Vagina (tissue), 2 donors: Measurements from ENCODE around the gene CCRL2. TPM values are rescaled to one million over a fixed set of nuclear protein-coding genes. Genes with fewer than 3 reads are reported as not detected.

Experiments used
- DNase-seq, 2 donors: peaks; one replicate each; pipeline ENCODE4 v3.0.0-alpha.2; 2017; ENCODE audit errors: extremely low spot score in 2 of 2
- H3K27ac ChIP-seq: fragments of 200-600 bp; sonication (generic); one replicate; pipeline ENCODE4 v1.5.1; 2019
- H3K27me3 ChIP-seq: fragments of 200-600 bp; sonication (generic); one replicate; pipeline ENCODE4 v1.5.1; 2019
- H3K36me3 ChIP-seq, 2 donors: fragments of 200-600 bp; sonication (generic); one replicate each; pipeline ENCODE4 v1.5.1; 2017 to 2019
- H3K4me1 ChIP-seq: fragments of 200-600 bp; sonication (generic); one replicate; pipeline ENCODE4 v1.5.1; 2019
- H3K4me3 ChIP-seq, 2 donors: fragments of 200-600 bp; sonication (generic); 1 replicate in 1 of 2; 2 replicates in 1 of 2; pipeline ENCODE4 v1.5.1; 2016 to 2019
- H3K9me3 ChIP-seq: fragments of 200-600 bp; sonication (generic); one replicate; pipeline ENCODE4 v1.5.1; 2019
- POLR2A ChIP-seq, 2 donors: fragments of 450-650 bp; IDR thresholded peaks; one replicate each; pipeline ENCODE4 v1.6.1; 2017; ENCODE audit warnings: antibody characterized with exemption in 2 of 2, mild to moderate bottlenecking in 2 of 2, moderate library complexity in 2 of 2
- POLR2AphosphoS5 ChIP-seq, 2 donors: sonication (generic); formaldehyde crosslinking; IDR thresholded peaks; one replicate each; pipeline ENCODE4 v1.9.0; 2017; ENCODE audit warnings: antibody characterized with exemption in 2 of 2, mild to moderate bottlenecking in 2 of 2, low read depth in 1 of 2; ENCODE audit not compliant: insufficient read depth in 1 of 2
- intact Hi-C: fragments of 100-400 bp; cut with DNase I; formaldehyde crosslinking; loops from one replicate; pipeline ENCODE4 v1.15.1; 2023
- total RNA-seq: library from RNA; depleted of rRNA; stranded (reverse); fragments of >200 nt; gene quantifications from one replicate; pipeline ENCODE4 v1.2.3, GENCODE V29; 2016
- TF ChIP-seq, protein P1 (sequence below), 3 experiments: fragments of 450-650 bp in 2 of 3; fragments of 200-600 bp in 1 of 3; sonication (generic) in 1 of 3; IDR thresholded peaks; one replicate each; pipeline ENCODE4 v1.5.1; 2017 to 2019; ENCODE audit warnings: antibody characterized with exemption in 3 of 3, mild to moderate bottlenecking in 2 of 3, moderate library complexity in 2 of 3

Gene CCRL2
- total RNA-seq, 1 donor from 2014 or later: not detected

DNA sequence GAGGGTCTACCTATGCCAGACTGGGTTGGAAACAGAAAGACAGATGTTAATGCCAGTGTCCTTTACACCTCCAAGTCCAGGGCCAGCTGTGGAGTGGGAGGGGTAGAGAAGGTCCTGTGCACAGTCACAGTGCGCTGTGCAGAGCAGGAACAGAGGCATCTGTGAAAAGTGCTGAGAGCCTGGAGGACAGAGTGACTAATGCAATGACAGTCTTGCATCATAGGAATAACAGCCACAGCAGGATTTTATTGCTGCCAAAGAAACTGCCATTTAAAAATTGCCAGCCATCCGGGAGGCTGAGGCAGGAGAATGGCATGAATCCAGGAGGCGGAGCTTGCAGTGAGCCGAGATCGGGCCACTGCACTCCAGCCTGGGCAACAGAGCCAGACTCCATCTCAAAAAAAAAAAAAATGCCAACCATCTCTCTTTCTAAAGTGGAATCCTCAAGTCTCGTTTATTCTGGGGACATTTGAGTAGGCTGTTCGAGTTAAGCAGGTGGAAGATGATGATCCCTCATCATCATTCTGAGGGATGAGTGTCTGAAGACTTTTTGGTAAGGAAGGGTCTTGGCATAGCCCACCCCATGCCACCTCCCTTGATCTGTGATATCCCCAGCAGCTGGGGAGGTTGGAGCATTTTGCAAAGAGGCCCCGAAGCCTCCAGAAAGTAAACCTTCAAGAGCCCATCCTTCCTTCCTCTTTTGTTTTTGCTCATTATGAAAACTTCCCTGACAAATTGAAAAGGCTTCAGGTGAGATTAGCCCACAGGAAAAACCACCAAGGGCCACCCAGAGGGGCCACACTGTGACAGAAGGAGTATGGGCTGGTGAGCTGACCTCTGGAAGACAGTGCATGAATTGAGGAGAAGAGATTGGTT lies 45.4 kb upstream of the CCRL2 start:
- H3K9me3 ChIP-seq: no peaks in the 10 kb centered on the region
- TF ChIP-seq POLR2A (IDR thresholded peaks at IDR 0.05) (no peak), POLR2AphosphoS5 (IDR thresholded peaks at IDR 0.05; ENCODE audit: insufficient read depth in 1 of 2, low read depth in 1 of 2) (peak in 1 of 2 donors; percentile 32)
- no peaks in the 10 kb centered on the region for H3K27me3 ChIP-seq
- no peak overlapping the region for H3K27ac ChIP-seq
- DNase-seq: no peak
- no peaks in the 10 kb centered on the region for H3K36me3 ChIP-seq
- peaks cover 5% of the 10 kb centered on the region for H3K4me1 ChIP-seq
- intact Hi-C loops: no loop called here
- no peak overlapping the region for H3K4me3 ChIP-seq

DNA sequence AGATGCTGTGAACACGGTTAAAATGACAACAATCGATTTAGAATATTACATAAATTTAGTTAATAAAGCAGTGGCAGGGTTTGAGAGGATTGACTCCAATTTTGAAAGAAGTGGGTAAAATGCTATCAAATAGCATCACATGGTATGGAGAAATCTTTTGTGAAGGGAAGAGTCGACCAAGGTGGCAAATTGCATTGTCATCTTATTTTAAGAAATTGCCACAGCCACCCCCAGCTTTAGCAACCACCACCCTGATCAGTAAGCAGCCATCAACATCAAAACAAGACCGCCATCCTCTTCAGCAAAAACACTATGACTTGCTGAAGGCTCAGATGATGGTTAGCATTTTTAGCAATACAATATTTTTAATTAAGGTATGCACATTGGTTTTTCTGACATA lies 42.0 kb upstream of the CCRL2 start:
- no peak for DNase-seq
- H3K27ac ChIP-seq: no peak overlapping the region
- no peak overlapping the region for H3K4me3 ChIP-seq
- no peaks in the 10 kb centered on the region for H3K27me3 ChIP-seq
- intact Hi-C loops: no loop called here
- H3K9me3 ChIP-seq: no peaks in the 10 kb centered on the region
- TF ChIP-seq POLR2AphosphoS5 (IDR thresholded peaks at IDR 0.05; ENCODE audit: insufficient read depth in 1 of 2, low read depth in 1 of 2) (no peak), POLR2A (IDR thresholded peaks at IDR 0.05) (no peak)
- TF ChIP-seq, protein P1, sequence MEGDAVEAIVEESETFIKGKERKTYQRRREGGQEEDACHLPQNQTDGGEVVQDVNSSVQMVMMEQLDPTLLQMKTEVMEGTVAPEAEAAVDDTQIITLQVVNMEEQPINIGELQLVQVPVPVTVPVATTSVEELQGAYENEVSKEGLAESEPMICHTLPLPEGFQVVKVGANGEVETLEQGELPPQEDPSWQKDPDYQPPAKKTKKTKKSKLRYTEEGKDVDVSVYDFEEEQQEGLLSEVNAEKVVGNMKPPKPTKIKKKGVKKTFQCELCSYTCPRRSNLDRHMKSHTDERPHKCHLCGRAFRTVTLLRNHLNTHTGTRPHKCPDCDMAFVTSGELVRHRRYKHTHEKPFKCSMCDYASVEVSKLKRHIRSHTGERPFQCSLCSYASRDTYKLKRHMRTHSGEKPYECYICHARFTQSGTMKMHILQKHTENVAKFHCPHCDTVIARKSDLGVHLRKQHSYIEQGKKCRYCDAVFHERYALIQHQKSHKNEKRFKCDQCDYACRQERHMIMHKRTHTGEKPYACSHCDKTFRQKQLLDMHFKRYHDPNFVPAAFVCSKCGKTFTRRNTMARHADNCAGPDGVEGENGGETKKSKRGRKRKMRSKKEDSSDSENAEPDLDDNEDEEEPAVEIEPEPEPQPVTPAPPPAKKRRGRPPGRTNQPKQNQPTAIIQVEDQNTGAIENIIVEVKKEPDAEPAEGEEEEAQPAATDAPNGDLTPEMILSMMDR (IDR thresholded peaks at IDR 0.05): no peak
- no peaks in the 10 kb centered on the region for H3K36me3 ChIP-seq
- H3K4me1 ChIP-seq: peaks cover 5% of the 10 kb centered on the region

DNA sequence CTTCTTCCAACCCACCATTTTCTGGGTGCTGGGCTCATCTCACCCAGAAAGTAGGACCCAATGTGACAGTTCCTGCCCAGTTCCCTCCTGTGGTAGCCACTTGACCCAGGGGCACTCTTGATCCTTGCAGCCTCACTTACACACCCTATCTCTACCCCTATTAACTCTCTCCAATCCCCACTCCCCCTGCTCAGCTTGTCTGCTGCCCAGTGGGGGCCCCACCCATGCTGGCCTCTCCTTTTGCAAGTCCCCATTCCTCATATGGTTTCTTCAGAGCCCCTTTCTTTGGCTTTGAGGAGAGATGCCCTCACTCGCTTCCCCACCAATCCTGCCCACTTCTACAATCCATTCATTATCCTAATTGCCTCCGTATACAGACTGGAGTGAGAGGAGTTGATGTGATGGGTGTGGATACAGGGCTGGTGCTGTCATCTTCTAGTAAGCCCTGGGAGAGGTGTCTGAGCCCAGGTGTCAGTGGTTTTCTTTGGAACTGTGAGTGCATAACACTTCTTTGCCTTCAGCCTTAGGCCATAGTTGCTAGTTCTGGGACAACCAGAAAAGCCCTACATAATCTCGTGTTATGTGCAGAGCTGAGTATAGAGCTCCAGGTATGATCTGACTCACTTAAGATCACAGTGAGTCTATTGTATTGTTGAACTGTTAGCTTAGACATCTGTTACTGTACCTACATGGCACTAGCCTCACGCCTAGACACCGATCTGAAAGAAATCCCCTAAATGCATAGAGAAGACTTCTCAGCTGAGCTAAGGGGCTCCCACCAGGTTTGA lies 41.1 kb upstream of the CCRL2 start:
- intact Hi-C loops: no loop called here

DNA sequence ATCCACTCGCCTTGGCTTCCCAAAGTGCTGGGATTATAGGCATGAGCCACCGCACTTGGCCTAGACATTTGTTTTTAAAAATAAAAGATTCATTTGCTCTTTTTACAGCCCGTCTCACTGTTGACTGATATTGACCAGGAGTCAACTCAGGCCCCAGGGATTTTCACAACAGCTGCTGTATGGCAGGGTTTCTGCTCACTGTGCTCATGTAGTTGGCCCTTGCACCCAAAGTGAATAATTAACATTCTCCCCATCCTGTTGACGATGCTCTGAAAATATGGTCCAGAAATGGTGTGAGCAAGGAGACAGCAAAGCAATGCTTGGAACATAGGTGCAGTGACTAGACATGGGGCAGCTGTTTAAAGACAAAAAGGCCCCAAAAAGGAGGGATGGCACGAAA lies 39.2 kb upstream of the CCRL2 start:
- DNase-seq: no peak
- no peaks in the 10 kb centered on the region for H3K4me1 ChIP-seq
- TF ChIP-seq POLR2A (IDR thresholded peaks at IDR 0.05): no peak
- TF ChIP-seq, protein P1 (IDR thresholded peaks at IDR 0.05): no peak
- TF ChIP-seq POLR2AphosphoS5 (IDR thresholded peaks at IDR 0.05; ENCODE audit: insufficient read depth in 1 of 2, low read depth in 1 of 2): no peak
- no peaks in the 10 kb centered on the region for H3K36me3 ChIP-seq
- intact Hi-C loops: no loop called here
- H3K4me3 ChIP-seq: no peak overlapping the region
- H3K9me3 ChIP-seq: no peaks in the 10 kb centered on the region
- H3K27me3 ChIP-seq: no peaks in the 10 kb centered on the region
- no peak overlapping the region for H3K27ac ChIP-seq

More for the DNA sequence above, 41.1 kb upstream of the CCRL2 start:
- no peaks in the 10 kb centered on the region for H3K36me3 ChIP-seq
- H3K4me3 ChIP-seq: no peak overlapping the region
- H3K4me1 ChIP-seq: peaks cover 3% of the 10 kb centered on the region
- no peak for TF ChIP-seq POLR2AphosphoS5 (IDR thresholded peaks at IDR 0.05; ENCODE audit: insufficient read depth in 1 of 2, low read depth in 1 of 2)
- TF ChIP-seq, protein P1 (IDR thresholded peaks at IDR 0.05): no peak
- no peak for TF ChIP-seq POLR2A (IDR thresholded peaks at IDR 0.05)
- H3K27ac ChIP-seq: no peak overlapping the region
- no peaks in the 10 kb centered on the region for H3K27me3 ChIP-seq
- DNase-seq: no peak
- H3K9me3 ChIP-seq: no peaks in the 10 kb centered on the region

DNA sequence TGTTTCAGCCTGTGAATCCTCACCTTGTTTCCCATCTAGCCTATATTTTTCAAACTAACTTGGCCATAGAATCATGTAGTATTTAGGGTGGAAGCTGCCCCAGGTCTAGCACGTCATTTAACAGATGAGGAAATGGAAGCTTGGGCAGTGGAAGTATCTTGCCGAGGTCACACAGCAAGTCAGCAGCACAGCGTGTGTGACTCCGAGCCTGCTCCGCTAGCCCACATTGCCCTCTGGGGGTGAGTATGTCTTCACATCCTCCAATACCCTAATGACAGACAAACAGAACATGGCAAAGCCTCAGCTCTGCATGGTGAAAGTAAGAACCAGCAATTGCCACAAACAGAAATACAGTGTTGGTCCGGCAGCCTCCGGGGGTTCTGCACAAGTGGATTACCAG lies 38.5 kb upstream of the CCRL2 start:
- Histone ChIP-seq H3K9me3 (no peaks in the 10 kb centered on the region), H3K27me3 (no peaks in the 10 kb centered on the region), H3K27ac (no peak overlapping the region), H3K36me3 (no peaks in the 10 kb centered on the region), H3K4me3 (no peak overlapping the region), H3K4me1 (no peaks in the 10 kb centered on the region)
- TF ChIP-seq, protein P1 (IDR thresholded peaks at IDR 0.05): peak in 1 of 3 experiments; percentile 37
- TF ChIP-seq POLR2A (IDR thresholded peaks at IDR 0.05) (no peak), POLR2AphosphoS5 (IDR thresholded peaks at IDR 0.05; ENCODE audit: insufficient read depth in 1 of 2, low read depth in 1 of 2) (no peak)
- DNase-seq: no peak
- intact Hi-C loops: no loop called here
